SK-N-SH treated with all-trans-retinoic acid at 6 μM for 48 hours (cell line): ENCODE measurements around the gene NUP210L.

ENCODE experiments used
- ATAC-seq: fragments of 200-7000 bp; cut with Tn5 transposase; 3 replicates; pipeline ENCODE4 v1.9.1; 2020; ENCODE audit warnings: mild to moderate bottlenecking, moderate library complexity
- ARNTL ChIP-seq: fragments of 450-650 bp; formaldehyde crosslinking; IDR thresholded peaks from 2 replicates; pipeline ENCODE4 v1.5.0; 2020; ENCODE audit warnings: low read depth, mild to moderate bottlenecking, moderate library complexity, borderline replicate concordance
- CSDC2 ChIP-seq: fragments of 250-450 bp; sonication (Bioruptor Pico); IDR thresholded peaks from 2 replicates; pipeline ENCODE4 v1.5.0; 2020; ENCODE audit warnings: mild to moderate bottlenecking, moderate library complexity
- CSRNP3 ChIP-seq: fragments of 250-450 bp; sonication (Bioruptor Pico); IDR thresholded peaks from 2 replicates; pipeline ENCODE4 v1.5.1; 2021; ENCODE audit warnings: mild to moderate bottlenecking, moderate library complexity
- ESRRG ChIP-seq: fragments of 250-450 bp; sonication (Bioruptor Pico); IDR thresholded peaks from 2 replicates; pipeline ENCODE4 v1.6.1; 2021; ENCODE audit warnings: mild to moderate bottlenecking
- GLIS3 ChIP-seq: fragments of 250-450 bp; sonication (Bioruptor Pico); IDR thresholded peaks from 2 replicates; pipeline ENCODE4 v1.5.0; 2020; ENCODE audit warnings: mild to moderate bottlenecking, moderate library complexity
- ISL1 ChIP-seq: fragments of 250-450 bp; sonication (Bioruptor Pico); IDR thresholded peaks from 2 replicates; pipeline ENCODE4 v2.1.2; 2022; ENCODE audit warnings: mild to moderate bottlenecking, moderate library complexity
- OSR1 ChIP-seq: fragments of 250-450 bp; sonication (Bioruptor Pico); IDR thresholded peaks from 2 replicates; pipeline ENCODE4 v1.8.0; 2022; ENCODE audit warnings: moderate library complexity, mild to moderate bottlenecking, inconsistent platforms
- POU6F1 ChIP-seq: fragments of 250-450 bp; sonication (Bioruptor Pico); IDR thresholded peaks from 2 replicates; pipeline ENCODE4 v1.8.0; 2021; ENCODE audit warnings: low read depth, mild to moderate bottlenecking, moderate library complexity, borderline replicate concordance
- PPARA ChIP-seq: fragments of 250-450 bp; sonication (Bioruptor Pico); IDR thresholded peaks from 2 replicates; pipeline ENCODE4 v1.5.0; 2020; ENCODE audit warnings: mild to moderate bottlenecking, borderline replicate concordance
- RARB ChIP-seq: fragments of 250-450 bp; sonication (Bioruptor Pico); IDR thresholded peaks from 2 replicates; pipeline ENCODE4 v1.8.0; 2021; ENCODE audit warnings: mild to moderate bottlenecking, moderate library complexity
- SNAI2 ChIP-seq: fragments of 250-450 bp; sonication (Bioruptor Pico); IDR thresholded peaks from 2 replicates; pipeline ENCODE4 v1.5.0; 2020; ENCODE audit warnings: mild to moderate bottlenecking, moderate library complexity
- TCF4 ChIP-seq: fragments of 250-450 bp; sonication (Bioruptor Pico); IDR thresholded peaks from 2 replicates; pipeline ENCODE4 v1.8.0; 2021; ENCODE audit warnings: mild to moderate bottlenecking, moderate library complexity, borderline replicate concordance
- TOX ChIP-seq: fragments of 250-450 bp; sonication (Bioruptor Pico); IDR thresholded peaks from 2 replicates; pipeline ENCODE4 v1.8.0; 2021; ENCODE audit warnings: mild to moderate bottlenecking, moderate library complexity, borderline replicate concordance
- ZFP3 ChIP-seq: fragments of 250-450 bp; sonication (Bioruptor Pico); IDR thresholded peaks from 2 replicates; pipeline ENCODE4 v1.5.0; 2020; ENCODE audit warnings: mild to moderate bottlenecking, moderate library complexity
- ZFP30 ChIP-seq: fragments of 450-650 bp; formaldehyde crosslinking; IDR thresholded peaks from 2 replicates; pipeline ENCODE4 v1.5.0; 2022; ENCODE audit warnings: mild to moderate bottlenecking, moderate library complexity
- ZNF565 ChIP-seq: fragments of 450-650 bp; formaldehyde crosslinking; conservative IDR thresholded peaks from 2 replicates; pipeline ENCODE4 v1.5.0; 2020; ENCODE audit warnings: low read depth, mild to moderate bottlenecking, moderate library complexity
- ZNF70 ChIP-seq: fragments of 450-650 bp; formaldehyde crosslinking; IDR thresholded peaks from 2 replicates; pipeline ENCODE4 v1.5.0; 2020; ENCODE audit warnings: mild to moderate bottlenecking, moderate library complexity
- TF ChIP-seq, protein P1 (sequence below): fragments of 250-450 bp; sonication (Bioruptor Pico); IDR thresholded peaks from 2 replicates; pipeline ENCODE4 v1.5.0; 2020; ENCODE audit warnings: mild to moderate bottlenecking, moderate library complexity
- TF ChIP-seq, protein P2 (sequence below): fragments of 250-450 bp; sonication (Bioruptor Pico); IDR thresholded peaks from 2 replicates; pipeline ENCODE4 v1.8.0; 2020; ENCODE audit warnings: mild to moderate bottlenecking, moderate library complexity, borderline replicate concordance
- TF ChIP-seq, protein P3 (sequence below): fragments of 250-450 bp; sonication (Bioruptor Pico); IDR thresholded peaks from 2 replicates; pipeline ENCODE4 v1.5.1; 2020; ENCODE audit warnings: low read depth, mild to moderate bottlenecking, moderate library complexity

Gene NUP210L

DNA sequence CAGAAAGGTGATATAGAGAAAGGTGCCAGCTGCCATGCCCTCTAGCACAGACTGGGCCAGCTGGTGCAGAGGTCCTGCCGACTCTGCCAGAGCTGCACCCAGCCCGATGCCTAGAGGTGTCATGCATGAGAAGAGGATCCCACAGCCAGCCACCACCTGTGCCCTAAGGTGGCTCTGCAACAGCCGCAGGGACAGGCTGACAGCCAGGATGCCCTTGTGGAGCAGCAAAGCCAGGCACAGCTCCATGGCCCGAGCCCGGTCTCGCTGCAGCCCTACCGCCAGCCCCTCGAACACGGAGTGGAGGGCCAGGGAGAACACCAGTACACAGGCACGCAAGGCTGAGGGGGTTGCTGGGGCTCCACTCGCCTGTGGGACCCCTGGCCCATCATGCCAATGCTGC is 194.7 kb downstream of the NUP210L start:
- TF ChIP-seq OSR1 (CRISPR knock-in tag) (no peak), CSRNP3 (CRISPR knock-in tag) (no peak), ZFP30 (no peak), TOX (no peak), ZFP3 (CRISPR knock-in tag) (no peak), ZNF70 (no peak), RARB (CRISPR knock-in tag) (no peak), PPARA (CRISPR knock-in tag) (no peak), POU6F1 (CRISPR knock-in tag) (no peak), ARNTL (CRISPR knock-in tag) (no peak), ZNF565 (CRISPR knock-in tag) (no peak), CSDC2 (CRISPR knock-in tag) (no peak), SNAI2 (no peak), GLIS3 (CRISPR knock-in tag) (no peak), TCF4 (CRISPR knock-in tag) (no peak)
- ATAC-seq: no peak

GRCh38 chr1:153959454-153959853 is 195.4 kb downstream of the NUP210L start:
- TF ChIP-seq RARB (CRISPR knock-in tag) (no peak), PPARA (CRISPR knock-in tag) (no peak), ZNF565 (CRISPR knock-in tag) (no peak), ZNF70 (no peak), ESRRG (CRISPR knock-in tag) (no peak), POU6F1 (CRISPR knock-in tag) (no peak), TCF4 (CRISPR knock-in tag) (no peak), OSR1 (CRISPR knock-in tag) (no peak), TOX (no peak), ISL1 (no peak), GLIS3 (CRISPR knock-in tag) (no peak), SNAI2 (no peak), CSRNP3 (CRISPR knock-in tag) (no peak), ARNTL (CRISPR knock-in tag) (no peak)
- TF ChIP-seq, protein P1, sequence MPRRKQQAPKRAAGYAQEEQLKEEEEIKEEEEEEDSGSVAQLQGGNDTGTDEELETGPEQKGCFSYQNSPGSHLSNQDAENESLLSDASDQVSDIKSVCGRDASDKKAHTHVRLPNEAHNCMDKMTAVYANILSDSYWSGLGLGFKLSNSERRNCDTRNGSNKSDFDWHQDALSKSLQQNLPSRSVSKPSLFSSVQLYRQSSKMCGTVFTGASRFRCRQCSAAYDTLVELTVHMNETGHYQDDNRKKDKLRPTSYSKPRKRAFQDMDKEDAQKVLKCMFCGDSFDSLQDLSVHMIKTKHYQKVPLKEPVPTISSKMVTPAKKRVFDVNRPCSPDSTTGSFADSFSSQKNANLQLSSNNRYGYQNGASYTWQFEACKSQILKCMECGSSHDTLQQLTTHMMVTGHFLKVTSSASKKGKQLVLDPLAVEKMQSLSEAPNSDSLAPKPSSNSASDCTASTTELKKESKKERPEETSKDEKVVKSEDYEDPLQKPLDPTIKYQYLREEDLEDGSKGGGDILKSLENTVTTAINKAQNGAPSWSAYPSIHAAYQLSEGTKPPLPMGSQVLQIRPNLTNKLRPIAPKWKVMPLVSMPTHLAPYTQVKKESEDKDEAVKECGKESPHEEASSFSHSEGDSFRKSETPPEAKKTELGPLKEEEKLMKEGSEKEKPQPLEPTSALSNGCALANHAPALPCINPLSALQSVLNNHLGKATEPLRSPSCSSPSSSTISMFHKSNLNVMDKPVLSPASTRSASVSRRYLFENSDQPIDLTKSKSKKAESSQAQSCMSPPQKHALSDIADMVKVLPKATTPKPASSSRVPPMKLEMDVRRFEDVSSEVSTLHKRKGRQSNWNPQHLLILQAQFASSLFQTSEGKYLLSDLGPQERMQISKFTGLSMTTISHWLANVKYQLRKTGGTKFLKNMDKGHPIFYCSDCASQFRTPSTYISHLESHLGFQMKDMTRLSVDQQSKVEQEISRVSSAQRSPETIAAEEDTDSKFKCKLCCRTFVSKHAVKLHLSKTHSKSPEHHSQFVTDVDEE: no peak
- TF ChIP-seq, protein P2, sequence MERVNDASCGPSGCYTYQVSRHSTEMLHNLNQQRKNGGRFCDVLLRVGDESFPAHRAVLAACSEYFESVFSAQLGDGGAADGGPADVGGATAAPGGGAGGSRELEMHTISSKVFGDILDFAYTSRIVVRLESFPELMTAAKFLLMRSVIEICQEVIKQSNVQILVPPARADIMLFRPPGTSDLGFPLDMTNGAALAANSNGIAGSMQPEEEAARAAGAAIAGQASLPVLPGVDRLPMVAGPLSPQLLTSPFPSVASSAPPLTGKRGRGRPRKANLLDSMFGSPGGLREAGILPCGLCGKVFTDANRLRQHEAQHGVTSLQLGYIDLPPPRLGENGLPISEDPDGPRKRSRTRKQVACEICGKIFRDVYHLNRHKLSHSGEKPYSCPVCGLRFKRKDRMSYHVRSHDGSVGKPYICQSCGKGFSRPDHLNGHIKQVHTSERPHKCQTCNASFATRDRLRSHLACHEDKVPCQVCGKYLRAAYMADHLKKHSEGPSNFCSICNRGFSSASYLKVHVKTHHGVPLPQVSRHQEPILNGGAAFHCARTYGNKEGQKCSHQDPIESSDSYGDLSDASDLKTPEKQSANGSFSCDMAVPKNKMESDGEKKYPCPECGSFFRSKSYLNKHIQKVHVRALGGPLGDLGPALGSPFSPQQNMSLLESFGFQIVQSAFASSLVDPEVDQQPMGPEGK: no peak
- TF ChIP-seq, protein P3, sequence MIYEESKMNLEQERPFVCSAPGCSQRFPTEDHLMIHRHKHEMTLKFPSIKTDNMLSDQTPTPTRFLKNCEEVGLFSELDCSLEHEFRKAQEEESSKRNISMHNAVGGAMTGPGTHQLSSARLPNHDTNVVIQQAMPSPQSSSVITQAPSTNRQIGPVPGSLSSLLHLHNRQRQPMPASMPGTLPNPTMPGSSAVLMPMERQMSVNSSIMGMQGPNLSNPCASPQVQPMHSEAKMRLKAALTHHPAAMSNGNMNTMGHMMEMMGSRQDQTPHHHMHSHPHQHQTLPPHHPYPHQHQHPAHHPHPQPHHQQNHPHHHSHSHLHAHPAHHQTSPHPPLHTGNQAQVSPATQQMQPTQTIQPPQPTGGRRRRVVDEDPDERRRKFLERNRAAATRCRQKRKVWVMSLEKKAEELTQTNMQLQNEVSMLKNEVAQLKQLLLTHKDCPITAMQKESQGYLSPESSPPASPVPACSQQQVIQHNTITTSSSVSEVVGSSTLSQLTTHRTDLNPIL (CRISPR knock-in tag): no peak
- TF ChIP-seq, all 23 proteins: peak for 0
- no peak for ATAC-seq
